Peyer's patch (tissue), 4 donors: ENCODE data around the gene PTGR2.

ENCODE experiments used
- POLR2A ChIP-seq, 2 donors: fragments of 450-650 bp; IDR thresholded peaks; one replicate each; pipeline ENCODE4 v1.5.1; 2017; ENCODE audit warnings: antibody characterized with exemption in 2 of 2, mild to moderate bottlenecking in 2 of 2, moderate library complexity in 2 of 2
- TF ChIP-seq, protein P1 (sequence below), 6 experiments: fragments of 450-650 bp in 4 of 6; fragments of 200-600 bp in 2 of 6; sonication (generic) in 1 of 6; IDR thresholded peaks; one replicate each; pipeline ENCODE4 v1.5.1; 2017 to 2019; ENCODE audit warnings: antibody characterized with exemption in 6 of 6, mild to moderate bottlenecking in 3 of 6, moderate library complexity in 1 of 6

GRCh38 chr14:73829071-73829470 is 22.6 kb upstream of the PTGR2 start:
- TF ChIP-seq POLR2A (IDR thresholded peaks at IDR 0.05), result no peak
- TF ChIP-seq, protein P1, sequence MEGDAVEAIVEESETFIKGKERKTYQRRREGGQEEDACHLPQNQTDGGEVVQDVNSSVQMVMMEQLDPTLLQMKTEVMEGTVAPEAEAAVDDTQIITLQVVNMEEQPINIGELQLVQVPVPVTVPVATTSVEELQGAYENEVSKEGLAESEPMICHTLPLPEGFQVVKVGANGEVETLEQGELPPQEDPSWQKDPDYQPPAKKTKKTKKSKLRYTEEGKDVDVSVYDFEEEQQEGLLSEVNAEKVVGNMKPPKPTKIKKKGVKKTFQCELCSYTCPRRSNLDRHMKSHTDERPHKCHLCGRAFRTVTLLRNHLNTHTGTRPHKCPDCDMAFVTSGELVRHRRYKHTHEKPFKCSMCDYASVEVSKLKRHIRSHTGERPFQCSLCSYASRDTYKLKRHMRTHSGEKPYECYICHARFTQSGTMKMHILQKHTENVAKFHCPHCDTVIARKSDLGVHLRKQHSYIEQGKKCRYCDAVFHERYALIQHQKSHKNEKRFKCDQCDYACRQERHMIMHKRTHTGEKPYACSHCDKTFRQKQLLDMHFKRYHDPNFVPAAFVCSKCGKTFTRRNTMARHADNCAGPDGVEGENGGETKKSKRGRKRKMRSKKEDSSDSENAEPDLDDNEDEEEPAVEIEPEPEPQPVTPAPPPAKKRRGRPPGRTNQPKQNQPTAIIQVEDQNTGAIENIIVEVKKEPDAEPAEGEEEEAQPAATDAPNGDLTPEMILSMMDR (IDR thresholded peaks at IDR 0.05), result no peak
